A673 (cell line): ENCODE data around the gene MRPL34. TPM values are rescaled to one million over a fixed set of nuclear protein-coding genes. Genes with fewer than 3 reads are reported as not detected.

Source experiments
- BruUV-seq: library from RNA; stranded (reverse); fragments of 400-500 nt; replicated peaks from 2 replicates; lab custom pipeline; 2021; lab: Mats Ljungman, UMichigan
- CTCF ChIA-PET: fragments of 300-600 bp; sonication (Branson Sonifier 250); formaldehyde crosslinking; loops from one replicate; lab custom pipeline; 2022; ENCODE audit warnings: antibody characterized with exemption; lab: Charles Lee
- POLR2A ChIA-PET: fragments of 300-600 bp; sonication (Branson Sonifier 250); formaldehyde crosslinking; loops from one replicate; lab custom pipeline; 2022; ENCODE audit warnings: antibody characterized with exemption; ENCODE audit not compliant: low non-redundant PET; lab: Charles Lee
- DNase-seq: peaks from one replicate; pipeline ENCODE4 v3.0.0-alpha.2; 2015; ENCODE audit warnings: low spot score
- H3K27ac ChIP-seq: fragments of 200-600 bp; sonication (generic); 2 replicates; pipeline ENCODE4 v1.5.1; 2016; ENCODE audit warnings: mixed run types, low read depth, mild to moderate bottlenecking, mixed read lengths, antibody characterized with exemption, low read length; ENCODE audit not compliant: poor library complexity, severe bottlenecking
- H3K27me3 ChIP-seq: fragments of 200-600 bp; sonication (generic); replicated peaks from 2 replicates; pipeline ENCODE4 v1.6.1; 2017; ENCODE audit warnings: mixed run types, low read depth, mild to moderate bottlenecking, mixed read lengths, antibody characterized with exemption, low read length; ENCODE audit not compliant: insufficient read depth, poor library complexity
- H3K36me3 ChIP-seq: fragments of 200-600 bp; sonication (generic); 2 replicates; pipeline ENCODE4 v1.6.1; 2016; ENCODE audit warnings: mixed run types, mild to moderate bottlenecking, mixed read lengths, antibody characterized with exemption, low read length; ENCODE audit not compliant: insufficient read depth, poor library complexity, severe bottlenecking
- H3K4me1 ChIP-seq: fragments of 200-600 bp; sonication (generic); 2 replicates; pipeline ENCODE4 v1.6.1; 2017; ENCODE audit warnings: mixed run types, mild to moderate bottlenecking, mixed read lengths, antibody characterized with exemption, low read length; ENCODE audit not compliant: insufficient read depth, poor library complexity, severe bottlenecking
- H3K4me3 ChIP-seq: fragments of 200-600 bp; sonication (generic); 2 replicates; pipeline ENCODE4 v1.5.1; 2016; ENCODE audit warnings: low read depth, mixed run types, mild to moderate bottlenecking, mixed read lengths, low read length; ENCODE audit not compliant: poor library complexity, severe bottlenecking
- H3K9me3 ChIP-seq: fragments of 200-600 bp; sonication (generic); 2 replicates; pipeline ENCODE4 v1.6.1; 2016; ENCODE audit warnings: mixed run types, low read depth, mild to moderate bottlenecking, mixed read lengths, antibody characterized with exemption, low read length; ENCODE audit not compliant: poor library complexity, severe bottlenecking
- EZH2 ChIP-seq: fragments of 200-600 bp; sonication (generic); IDR thresholded peaks from 2 replicates; pipeline ENCODE4 v1.6.1; 2017; ENCODE audit warnings: borderline replicate concordance, low read depth, mild to moderate bottlenecking, mixed read lengths, antibody characterized with exemption, low read length; ENCODE audit not compliant: poor library complexity, severe bottlenecking
- intact Hi-C: fragments of 100-400 bp; cut with micrococcal nuclease; formaldehyde crosslinking; loops from one replicate; pipeline ENCODE4 v1.10.0; 2022; ENCODE audit not compliant: unreplicated experiment
- total RNA-seq: library from RNA; stranded (reverse); gene quantifications from 2 replicates; pipeline ENCODE4 v1.2.3, GENCODE V29; 2021
- TF ChIP-seq, protein P1 (sequence below): fragments of 300-800, 200-600 bp; sonication (generic); conservative IDR thresholded peaks from 2 replicates; pipeline ENCODE4 v1.5.1; 2017; ENCODE audit warnings: low read depth, mild to moderate bottlenecking, antibody characterized with exemption, low read length, moderate library complexity, mixed read lengths

Gene MRPL34
- total RNA-seq, 1 experiment from 2014 or later = 91.8 TPM

DNA sequence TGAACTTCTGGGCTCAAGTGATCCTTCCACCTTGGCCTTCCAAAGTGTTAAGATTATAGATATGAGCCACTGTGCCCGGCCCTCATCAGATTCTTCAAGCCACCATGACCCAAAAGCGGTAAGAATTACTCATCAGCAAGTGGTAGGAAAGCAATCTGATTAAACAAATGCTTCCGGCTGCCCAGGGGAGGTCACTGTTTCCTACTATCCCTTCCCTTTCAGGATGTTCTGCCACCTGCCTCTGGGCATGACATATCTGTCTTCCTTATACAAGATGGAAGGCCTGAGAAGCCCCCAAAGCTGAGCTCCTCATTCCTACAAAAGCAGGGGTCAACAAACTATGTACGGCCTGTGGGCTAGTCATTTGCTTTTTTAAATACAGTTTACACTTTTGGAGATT, 9.4 kb upstream of the MRPL34 start:
- no peak for DNase-seq
- BruUV-seq = no TSS peak
- no peak overlapping the region for H3K4me3 ChIP-seq
- H3K36me3 ChIP-seq = peaks cover 15% of the 10 kb centered on the region
- intact Hi-C loops = no loop called here
- POLR2A ChIA-PET = no interaction called here
- peaks cover 8% of the 10 kb centered on the region for H3K4me1 ChIP-seq
- H3K27me3 ChIP-seq = no peaks in the 10 kb centered on the region
- TF ChIP-seq, protein P1, sequence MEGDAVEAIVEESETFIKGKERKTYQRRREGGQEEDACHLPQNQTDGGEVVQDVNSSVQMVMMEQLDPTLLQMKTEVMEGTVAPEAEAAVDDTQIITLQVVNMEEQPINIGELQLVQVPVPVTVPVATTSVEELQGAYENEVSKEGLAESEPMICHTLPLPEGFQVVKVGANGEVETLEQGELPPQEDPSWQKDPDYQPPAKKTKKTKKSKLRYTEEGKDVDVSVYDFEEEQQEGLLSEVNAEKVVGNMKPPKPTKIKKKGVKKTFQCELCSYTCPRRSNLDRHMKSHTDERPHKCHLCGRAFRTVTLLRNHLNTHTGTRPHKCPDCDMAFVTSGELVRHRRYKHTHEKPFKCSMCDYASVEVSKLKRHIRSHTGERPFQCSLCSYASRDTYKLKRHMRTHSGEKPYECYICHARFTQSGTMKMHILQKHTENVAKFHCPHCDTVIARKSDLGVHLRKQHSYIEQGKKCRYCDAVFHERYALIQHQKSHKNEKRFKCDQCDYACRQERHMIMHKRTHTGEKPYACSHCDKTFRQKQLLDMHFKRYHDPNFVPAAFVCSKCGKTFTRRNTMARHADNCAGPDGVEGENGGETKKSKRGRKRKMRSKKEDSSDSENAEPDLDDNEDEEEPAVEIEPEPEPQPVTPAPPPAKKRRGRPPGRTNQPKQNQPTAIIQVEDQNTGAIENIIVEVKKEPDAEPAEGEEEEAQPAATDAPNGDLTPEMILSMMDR = no peak
- TF ChIP-seq EZH2 = no peak
- no peaks in the 10 kb centered on the region for H3K9me3 ChIP-seq
- CTCF ChIA-PET = no interaction called here
- H3K27ac ChIP-seq = no peak overlapping the region

DNA sequence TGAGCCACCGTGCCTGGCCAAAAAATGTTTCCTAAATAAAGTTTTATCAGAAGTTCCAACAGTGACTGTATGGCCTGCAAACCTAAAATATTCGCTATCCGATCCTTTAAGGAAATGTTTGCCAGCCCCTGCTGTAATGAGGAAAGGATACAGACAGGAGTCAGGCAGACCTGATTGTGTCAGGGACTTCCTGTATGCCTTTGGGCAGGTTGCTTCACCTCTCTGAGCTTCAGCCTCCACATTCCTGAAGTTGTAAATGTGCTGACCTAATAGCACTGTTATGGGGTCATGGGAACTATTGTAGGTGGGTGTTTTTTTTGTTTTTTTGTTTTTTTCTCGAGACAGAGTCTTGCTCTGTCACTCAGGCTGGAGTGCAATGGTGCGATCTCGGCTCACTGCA, 8.7 kb upstream of the MRPL34 start:
- Histone ChIP-seq H3K27ac (no peak overlapping the region), H3K4me3 (no peak overlapping the region), H3K9me3 (no peaks in the 10 kb centered on the region), H3K36me3 (peaks cover 15% of the 10 kb centered on the region), H3K27me3 (no peaks in the 10 kb centered on the region), H3K4me1 (peaks cover 8% of the 10 kb centered on the region)
- no peak for DNase-seq
- BruUV-seq = no TSS peak
- CTCF ChIA-PET = no interaction called here
- intact Hi-C loops = no loop called here
- POLR2A ChIA-PET = no interaction called here
- no peak for TF ChIP-seq EZH2
- TF ChIP-seq, protein P1 = no peak

DNA sequence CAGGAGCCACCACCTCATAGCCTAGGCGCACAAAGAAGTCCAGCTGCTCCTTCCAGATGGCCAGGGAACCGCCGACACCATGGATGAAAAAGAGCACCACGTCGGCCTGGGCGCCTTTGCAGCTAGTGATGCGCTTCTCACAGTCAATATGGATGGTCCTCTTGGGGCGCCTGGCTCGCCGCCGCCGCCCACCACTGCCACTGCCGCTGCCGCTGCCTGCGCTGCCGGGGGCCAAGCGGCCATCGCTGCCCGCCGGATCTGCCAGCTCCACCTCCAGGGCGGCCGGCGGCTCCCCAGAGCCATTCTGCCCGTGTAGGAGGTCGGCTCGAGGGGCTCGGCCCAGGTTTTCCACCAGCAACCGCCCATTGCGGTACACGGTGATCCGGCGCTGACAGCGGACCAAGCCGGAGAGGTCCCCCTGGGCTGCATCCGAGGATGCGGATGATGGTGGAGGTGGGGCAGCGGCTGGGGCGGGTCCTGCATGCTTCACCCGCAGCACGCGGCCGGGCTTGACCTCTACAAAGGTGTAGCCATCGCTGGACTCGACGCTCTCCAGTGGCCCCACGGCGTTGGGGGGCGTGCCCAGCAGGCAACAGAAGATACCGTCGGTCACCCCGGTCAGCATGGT, 4.6 kb upstream of the MRPL34 start:
- DNase-seq = no peak
- H3K4me1 ChIP-seq = peaks cover 19% of the 10 kb centered on the region
- peaks cover 11% of the 10 kb centered on the region for H3K36me3 ChIP-seq
- no peak overlapping the region for H3K4me3 ChIP-seq
- TF ChIP-seq, protein P1 = no peak
- TF ChIP-seq EZH2 = no peak
- ChIA-PET CTCF (no interaction called here), POLR2A (no interaction called here)
- no TSS peak for BruUV-seq
- H3K27ac ChIP-seq = no peak overlapping the region
- H3K9me3 ChIP-seq = no peaks in the 10 kb centered on the region
- intact Hi-C loops = no loop called here
- no peaks in the 10 kb centered on the region for H3K27me3 ChIP-seq
